HG03565 (cell line): ENCODE results near the gene HEBP2.
"Not testable (repeated sequence)": the region's sequence is repeated elsewhere in the genome, so short reads cannot be mapped to it uniquely, and the experiment has no call there.

Source experiments
- ATAC-seq: cut with Tn5 transposase; IDR thresholded peaks from one replicate; pipeline ENCODE4 v1.9.1; 2021; ENCODE audit warnings: mild to moderate bottlenecking, moderate library complexity; ENCODE audit not compliant: unreplicated experiment

Gene HEBP2

DNA sequence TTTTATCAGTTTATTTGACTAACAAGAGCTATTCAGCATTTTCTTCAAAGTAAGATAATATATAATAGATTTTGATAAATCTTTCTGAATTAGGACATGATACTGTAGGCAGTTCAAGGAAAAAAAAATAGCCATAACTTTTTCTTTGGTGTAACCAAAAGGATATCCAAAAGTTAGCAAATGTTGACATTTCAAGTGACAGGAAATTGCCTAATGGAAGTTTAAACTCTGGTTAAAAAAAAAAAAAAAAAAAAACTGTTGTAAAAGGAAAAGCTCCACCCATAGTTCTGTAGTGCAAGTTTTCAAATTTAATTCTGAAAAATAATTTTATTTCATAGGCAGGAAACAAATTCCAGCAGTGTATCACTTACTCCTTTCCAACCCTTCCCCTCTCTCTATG lies 18.8 kb downstream of the HEBP2 start:
- no peak for ATAC-seq

DNA sequence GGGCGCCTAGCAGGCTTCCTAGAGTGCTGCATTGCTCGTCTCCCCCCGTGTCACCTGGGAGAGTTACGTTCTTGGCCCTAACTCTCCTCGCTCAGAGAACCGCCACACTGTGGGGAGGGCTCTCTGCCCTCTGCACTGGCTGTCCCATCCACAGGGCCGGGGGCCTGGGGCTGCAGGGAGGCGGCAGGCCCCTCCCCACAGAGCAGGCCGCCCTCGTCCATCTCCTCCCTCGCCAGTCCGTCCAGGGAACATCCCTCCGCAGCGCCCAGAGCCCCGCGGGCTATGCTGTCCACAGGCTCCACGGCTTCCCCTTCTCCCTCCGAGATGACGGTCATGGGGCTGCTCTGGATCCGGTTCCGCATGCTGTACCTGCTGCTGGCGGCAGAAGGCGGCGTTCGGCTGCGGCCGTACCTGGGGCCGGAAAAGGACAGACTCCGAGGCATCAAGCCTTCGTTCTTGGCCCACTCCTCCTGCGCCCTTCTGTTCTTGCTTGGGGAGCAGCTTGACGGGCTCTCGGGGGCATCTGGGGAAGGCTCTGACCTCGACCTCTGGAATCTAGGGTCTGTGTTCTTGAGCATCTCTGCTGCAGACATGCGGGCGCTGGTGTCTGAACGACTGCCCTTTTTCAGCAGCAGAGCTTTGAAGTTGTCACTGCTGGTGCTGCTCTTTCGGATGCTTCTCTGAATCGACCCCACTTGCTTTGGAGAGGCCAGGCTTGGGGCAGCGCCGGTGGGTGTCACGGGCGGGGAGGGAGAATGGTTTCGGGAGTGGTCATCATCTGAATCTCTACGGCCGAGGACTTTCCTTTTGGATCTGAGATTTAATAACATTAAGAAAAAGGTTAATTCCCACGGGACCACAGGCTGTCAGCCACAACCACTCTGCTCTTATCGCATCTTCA lies 20.2 kb downstream of the HEBP2 start:
- ATAC-seq: no peak

DNA sequence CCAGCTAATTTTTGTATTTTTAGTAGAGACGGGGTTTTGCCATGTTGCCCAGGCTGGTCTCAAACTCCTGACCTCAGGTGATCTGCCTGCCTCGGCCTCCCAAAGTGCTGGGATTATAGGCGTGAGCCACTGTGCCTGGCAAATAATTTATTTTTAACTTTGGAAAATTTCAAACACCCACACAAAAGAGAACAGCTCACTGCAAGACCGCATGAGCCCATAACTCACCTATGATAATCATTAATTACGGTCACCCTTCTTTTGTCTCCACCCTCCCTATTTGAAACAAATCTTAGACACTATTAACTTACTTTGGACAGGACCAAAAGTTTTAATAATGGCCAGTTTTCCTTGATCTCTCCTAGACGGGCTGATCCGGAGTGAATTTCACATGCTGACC lies 21.2 kb downstream of the HEBP2 start:
- ATAC-seq: not testable (repeated sequence)

DNA sequence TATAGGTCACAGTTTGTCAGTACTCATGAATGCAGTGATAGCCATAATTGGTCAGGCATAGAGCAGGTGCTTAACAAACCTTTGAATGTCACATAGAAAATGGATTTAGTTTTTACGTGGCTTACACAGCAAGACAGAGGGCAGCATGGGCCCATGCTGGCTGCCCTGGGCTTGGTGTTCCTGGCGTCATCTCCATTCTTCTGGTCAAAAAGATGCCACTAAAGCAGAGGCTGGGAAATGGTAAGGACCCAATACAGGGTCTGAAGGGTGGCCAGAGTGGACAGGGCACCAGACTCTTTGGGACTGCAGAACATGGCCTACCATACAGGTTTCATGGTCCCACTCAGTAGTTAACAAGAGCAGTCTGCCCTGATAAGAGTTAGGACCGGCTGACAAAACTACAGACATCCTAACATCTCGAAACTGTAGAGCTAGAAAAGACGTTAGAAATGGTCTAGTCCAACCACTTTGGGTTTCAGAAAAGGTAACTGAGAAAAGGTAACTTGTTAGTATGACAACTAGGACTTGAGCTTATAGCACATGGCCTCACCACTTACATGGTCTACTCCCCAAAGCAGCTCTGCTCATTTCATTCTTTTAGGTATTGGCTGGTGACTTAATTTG lies 22.6 kb downstream of the HEBP2 start:
- ATAC-seq: no peak

DNA sequence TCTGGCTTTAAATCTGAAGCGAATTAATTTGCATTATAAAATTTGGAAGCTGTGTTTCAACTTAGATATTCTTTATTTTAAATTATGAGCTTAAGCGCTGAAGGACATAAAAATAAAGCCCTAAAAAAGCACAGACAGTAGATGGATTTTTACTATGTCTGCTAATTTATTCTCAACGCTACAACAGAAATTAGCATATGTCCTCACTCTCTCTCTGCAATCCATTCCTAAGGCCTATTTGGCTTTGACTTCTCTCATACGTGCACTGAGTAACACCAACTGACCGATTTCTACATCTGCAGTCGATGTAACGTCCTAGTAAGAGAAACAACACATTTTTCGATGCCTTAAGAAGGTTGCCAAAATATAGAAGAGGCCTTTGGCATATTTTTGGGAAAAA lies 23.7 kb downstream of the HEBP2 start:
- ATAC-seq: no peak

DNA sequence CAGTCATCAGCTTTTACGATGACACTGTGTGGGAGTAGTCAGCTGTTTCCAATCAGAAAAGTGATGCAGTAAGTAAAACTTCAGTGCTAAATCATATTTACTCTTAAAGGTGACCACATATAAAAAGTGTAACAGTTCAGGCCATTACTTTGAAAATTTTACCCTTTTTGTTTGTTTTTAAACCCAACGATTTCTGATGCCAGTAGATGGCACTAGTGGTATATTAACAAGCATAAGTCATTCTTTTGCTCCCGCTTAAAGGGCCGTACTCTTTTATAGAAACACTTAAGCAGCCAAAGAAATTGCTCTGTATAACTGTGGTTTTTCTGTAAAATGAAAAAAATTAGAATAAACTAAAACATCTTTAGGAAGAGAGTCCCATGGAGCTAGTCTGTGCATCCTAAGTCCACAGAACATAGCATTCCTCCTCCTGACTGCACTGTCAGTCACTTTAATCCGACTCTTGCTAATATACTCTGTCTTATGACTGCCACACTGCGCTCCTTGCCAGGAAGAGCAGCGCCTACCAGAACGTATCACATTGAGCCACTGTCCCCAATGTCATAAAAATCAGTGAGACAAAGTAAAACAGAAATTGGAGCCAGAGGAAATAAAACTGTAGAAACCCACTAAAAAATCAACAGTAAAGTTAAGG lies 25.0 kb downstream of the HEBP2 start:
- ATAC-seq: no peak

DNA sequence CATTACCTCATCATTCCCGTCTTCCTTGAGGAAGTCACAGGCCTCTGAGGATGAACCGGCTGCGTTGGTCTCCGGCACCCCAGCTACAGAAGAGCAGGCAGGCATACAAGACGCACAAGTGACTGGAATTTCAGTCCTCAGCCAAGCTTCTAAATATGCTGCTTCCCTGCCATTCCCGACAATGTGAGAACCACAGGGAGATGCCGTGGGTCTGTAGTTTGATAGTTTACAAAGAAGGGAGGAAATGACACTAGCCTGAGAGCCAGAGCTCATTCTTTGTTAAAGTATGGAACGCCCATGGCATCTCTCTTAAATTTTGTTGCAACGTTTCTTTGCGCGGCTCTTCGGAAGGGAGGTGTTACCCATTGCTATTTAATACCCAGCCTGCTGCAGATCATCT lies 25.7 kb downstream of the HEBP2 start:
- no peak for ATAC-seq

DNA sequence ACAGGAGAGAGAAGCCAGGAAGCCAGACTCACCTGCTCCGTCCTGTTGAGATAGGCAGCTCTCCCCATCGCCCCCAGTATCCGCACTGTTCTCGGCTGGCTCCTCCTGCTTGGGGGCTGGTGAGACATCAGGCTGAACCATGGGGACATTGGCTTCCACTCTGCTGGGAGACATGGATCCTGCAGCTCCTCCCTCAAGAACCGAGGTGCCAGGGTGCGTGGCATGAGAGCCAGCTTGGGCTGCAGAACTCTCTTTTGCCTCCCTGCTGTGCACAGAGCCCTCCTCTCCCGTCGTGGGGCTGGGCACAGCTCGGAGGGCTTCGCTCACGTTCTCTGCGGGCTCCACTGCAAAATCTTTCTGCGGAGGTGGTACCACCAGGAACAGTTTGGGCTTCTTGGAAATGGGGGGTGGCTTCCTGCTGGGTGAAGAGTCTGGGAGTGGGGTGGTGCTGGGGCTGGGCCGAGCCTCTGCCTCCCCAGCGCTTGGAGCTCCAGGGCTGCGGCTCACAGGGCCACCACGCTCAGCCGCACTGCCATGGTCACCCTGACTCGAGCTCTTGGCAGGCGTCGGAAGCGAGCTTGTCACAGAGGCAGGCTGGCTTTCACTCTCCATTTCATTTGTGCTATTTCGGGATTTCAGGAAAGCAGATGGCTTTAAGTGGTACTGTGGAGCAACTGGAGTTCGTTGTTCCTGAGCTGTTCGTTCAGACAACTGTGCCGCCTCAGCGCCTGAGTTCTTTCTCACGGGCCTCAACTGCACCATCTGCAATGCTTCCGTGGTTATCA lies 26.5 kb downstream of the HEBP2 start:
- no peak for ATAC-seq

DNA sequence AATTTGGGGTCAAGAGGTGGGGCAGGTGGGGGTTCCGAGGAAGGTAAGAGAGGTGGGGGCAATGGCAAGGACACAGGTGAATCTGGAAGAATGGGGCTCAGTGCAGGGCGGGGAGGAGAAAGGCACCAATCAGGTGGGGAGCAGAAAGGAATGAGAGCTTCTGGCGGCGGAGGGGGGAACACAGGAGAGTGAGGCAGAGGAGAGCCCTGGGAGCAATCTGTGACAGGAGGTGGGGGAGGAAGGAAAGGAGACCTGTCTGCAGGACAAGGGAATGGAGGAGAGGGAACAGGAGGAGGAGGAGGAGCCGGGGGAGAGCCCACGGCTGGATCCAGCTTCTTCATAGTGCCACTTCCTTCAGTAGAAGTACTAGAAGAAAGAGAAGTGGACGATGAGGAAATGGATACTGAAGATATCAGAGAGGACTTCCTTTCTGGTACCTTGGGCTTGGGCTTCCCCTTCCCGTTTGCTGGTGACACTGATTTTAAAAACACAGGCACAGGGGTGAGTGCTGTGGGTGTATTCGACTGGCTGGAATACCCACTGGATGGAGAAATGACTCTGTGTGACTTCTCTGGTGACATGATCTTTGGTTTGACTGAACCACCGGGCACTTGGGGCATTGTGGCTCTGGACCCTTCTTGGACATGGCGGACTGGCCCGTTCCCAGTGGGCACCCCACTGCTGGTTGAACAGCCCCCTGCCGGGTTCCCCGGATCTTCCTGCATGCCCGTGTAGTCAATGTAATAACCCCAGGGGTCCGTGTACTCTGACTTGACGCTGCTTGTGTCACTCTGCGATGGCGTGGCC lies 27.4 kb downstream of the HEBP2 start:
- ATAC-seq: no peak

DNA sequence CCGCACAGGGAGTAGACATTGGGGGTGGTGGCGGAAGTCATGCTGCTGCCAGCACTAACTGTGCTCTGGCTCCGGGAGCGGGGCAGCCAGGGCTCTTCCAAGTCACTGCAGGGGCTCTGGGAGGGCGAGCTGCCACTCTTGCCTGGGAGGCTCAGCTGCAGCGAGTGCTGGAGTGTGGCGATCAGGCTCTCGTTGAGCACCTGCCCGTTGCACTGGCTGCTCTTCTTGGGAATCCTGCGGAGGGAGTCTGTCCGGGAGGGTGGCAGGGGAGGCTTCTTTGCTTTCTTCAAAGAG lies 28.0 kb downstream of the HEBP2 start:
- ATAC-seq: no peak

DNA sequence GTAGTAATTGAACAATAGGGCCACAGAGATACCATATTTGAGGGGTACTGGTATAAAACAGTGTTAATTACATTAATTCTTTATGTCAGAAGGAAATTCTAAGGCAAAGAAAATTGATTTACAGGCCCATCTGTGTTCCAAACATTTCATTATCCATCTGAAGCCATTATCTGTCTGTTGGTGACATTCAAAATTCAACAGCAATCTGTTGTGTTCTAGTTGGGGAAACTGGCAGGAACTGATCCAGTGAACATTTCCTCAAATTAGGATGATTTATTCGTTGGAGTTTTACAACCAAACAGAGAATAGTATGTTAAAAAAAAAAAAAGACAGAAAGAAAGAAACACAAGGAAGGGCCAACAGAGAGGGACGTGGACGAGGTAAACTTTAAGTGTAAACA lies 30.1 kb downstream of the HEBP2 start:
- no peak for ATAC-seq

DNA sequence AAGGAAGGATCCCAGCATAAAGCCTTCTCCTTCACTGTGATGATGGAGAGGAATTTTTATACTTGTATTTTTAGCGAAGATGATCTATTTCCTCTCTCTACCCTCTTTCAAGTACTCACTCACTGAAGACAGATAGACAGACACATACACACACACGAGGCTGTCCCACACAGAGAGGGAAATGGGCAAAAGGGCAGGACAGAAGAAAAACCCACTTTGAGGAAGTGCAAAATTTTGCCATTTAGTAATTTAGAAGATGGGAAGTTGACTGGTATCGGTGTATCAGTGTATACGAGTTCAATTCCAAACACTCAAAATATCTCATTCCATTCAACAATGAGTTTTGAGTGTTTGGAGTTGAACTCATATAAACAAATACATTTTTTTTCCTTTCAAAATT lies 30.9 kb downstream of the HEBP2 start:
- ATAC-seq: no peak

DNA sequence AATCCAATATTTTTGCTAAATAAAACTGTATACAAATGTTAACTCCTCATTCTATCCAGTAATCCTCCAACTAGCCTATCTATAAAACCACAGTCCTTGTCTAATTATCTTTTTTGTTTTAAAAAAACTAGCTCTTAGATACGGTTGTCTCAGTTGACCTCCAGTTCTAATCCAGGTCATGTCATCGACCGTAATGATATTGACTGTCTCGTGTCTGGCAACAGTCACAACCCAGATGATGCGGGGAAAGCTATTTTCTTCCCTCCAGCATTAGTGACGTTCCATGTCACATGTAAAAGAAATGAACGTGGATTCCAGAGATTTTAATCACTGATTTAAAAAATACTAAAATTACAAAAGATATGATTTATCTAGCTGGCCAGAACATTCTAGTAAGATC lies 35.5 kb downstream of the HEBP2 start:
- ATAC-seq: no peak

DNA sequence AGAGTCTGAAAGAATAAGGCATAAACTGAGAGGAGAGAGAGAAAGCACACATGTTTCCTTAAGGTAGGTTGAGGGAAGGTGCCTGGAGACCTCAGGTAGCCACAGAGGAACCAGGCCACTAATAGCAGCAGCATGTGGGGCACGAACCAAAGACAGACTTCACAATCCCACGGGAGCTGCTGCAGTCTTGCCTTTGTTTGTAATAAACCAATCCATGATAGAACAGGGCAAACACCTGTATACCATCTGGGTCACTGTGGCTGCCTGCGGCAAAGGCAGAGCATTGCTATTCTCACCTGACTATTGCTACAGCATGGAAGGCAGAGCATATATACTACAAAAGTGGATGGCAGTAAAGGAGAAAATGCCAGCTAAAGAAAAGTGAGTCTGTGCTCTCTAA lies 36.3 kb downstream of the HEBP2 start:
- no peak for ATAC-seq

DNA sequence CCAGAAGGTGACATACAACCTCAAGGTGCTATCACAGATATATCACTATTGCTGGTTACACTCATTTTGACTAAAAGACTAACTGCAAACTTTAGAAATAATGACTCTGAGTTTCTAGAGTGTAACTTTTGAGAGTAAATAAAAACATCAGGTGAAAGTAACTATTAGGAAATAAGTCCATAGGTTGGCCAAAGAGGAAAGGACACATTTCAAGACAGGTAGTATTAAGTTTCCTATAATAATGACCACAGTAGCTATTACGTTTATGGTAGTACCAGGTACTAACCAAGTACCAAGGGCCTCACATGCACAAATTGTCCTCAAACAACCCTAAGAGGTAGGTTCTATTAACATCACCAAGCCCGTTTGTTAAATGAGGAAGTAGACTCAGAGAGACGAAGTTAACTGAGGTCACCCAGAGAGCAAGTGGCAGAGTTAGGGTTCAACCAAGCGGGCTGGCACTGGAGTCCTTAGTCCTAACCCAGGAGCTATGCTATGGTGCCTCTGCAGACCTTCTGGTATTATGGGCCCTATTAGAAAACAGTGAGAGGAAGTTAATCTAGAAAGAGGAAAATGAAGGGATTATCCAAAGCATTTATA lies 36.8 kb downstream of the HEBP2 start:
- no peak for ATAC-seq

DNA sequence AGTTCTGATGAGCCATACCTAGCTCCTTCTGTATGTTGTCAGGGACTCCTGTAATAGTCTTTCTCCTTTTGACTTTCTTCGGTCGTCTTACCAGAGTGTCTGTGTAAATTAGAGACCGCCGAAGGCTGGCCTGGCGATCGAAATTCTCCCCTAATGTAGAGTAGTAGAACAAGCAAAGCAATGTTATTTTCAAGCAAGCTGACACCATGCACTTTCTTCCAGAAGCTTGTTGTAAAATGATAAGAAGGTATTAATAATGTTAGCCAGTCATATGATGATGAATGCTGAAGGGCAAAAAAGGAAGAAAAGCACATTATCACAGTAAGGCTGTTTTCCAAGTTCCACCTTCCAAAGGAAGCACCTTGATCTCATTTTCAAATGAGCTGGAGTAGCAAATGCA lies 37.9 kb downstream of the HEBP2 start:
- no peak for ATAC-seq

DNA sequence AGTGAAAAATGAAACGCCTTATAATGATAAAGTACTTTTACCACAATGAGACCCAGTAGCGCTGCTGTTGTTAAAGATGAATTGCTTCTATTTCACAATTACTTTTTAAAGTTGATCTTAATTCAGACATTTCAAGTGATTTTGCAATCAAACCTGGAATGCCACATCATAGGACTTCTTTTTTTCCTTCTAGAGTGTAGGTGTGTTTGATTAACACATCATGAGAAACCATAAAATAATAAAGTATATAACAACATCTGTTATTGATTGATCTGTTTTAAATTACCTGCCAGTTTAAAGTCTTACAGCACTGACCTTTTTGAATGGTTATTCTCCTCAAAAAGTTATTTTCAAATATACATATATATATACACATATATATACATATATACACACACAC lies 38.6 kb downstream of the HEBP2 start:
- no peak for ATAC-seq

DNA sequence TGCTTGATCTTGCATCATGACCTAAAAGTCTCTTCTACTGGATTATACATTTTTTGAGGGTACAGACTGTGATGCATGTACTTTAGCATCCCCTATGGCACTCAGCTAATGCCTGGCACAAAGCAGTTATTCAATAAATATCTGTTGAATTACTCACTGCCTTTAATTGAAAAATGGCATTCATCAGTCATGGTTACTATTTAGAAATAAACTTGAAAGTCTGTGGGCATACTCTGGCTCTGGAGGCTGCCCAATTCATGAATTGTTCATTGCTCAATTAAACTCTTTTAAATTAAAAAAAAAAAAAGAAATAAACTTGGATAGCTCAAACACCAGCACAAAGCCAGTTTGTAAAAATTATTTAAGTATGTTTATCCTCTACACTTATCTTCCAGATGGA lies 40.0 kb downstream of the HEBP2 start:
- no peak for ATAC-seq

DNA sequence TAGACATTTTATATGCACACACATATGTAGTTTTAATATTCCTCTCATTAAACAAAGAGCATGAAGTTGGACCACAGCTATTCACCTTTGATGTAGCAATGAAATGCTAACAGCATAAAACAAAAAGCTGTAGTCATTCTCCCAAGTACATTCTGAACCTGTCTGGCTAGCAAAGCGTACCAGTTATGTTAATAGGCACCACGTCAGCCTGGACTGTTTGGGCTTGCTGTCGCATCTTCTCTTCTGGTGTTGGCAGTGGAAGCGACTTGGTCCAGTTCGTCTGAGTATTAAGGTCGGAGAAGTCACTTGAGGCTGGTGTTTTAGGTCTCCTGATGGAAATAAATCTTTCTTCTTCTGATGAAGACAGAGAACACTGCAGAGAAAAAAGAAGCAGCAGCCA lies 42.8 kb downstream of the HEBP2 start:
- no peak for ATAC-seq

DNA sequence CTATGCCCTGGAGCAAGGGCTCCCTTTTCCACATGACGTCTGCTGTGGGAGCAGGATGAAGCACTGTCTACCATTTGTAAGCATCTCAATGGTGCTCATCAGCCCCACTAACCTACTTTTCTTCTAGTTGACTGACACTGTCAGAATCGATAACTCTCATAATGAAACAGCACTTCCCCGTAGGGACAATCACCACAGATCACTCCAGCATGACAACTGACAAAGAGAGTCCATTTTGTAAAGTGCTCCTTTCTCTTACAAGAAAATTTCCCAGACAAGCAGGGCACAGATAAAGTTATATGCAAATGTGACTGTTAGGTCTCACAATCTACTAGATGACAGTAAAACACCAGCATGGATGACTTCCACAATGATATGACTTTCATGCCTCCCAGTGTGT lies 46.4 kb downstream of the HEBP2 start:
- peak; percentile 65 for ATAC-seq
